ENCODE data around the gene MTRF1. TPM values are rescaled to one million over a fixed set of nuclear protein-coding genes. Genes with fewer than 3 reads are reported as not detected.

MTRF1 gene
- total and polyA plus RNA-seq, 10 donors: 10.6 to 17.8 (median 16.1) TPM

GRCh38 chr13:41232578-41233480 lies 30.5 kb downstream of the MTRF1 start:
- intact Hi-C loops (cut with DNase I; ENCODE audit: low total_unique reads): no loop called here
- 86 to 92% (median 89%) methylated on average over 4 of the region's 4 CpGs for WGBS, 5 donors
- peaks cover 0 to 17% (median 4%) of the 10 kb centered on the region in 6 donors for H3K4me1 ChIP-seq
- no peaks in the 10 kb centered on the region for H3K9me3 ChIP-seq
- no peak overlapping the region for H3K27ac ChIP-seq
- no peak overlapping the region for H3K4me3 ChIP-seq
- TF ChIP-seq POLR2A (IDR thresholded peaks at IDR 0.05) (no peak), CTCF (IDR thresholded peaks at IDR 0.05 in 8 of 11, conservative IDR thresholded peaks at IDR 0.05 in 3 of 11) (no peak), POLR2AphosphoS5 (IDR thresholded peaks at IDR 0.05) (no peak)
- H3K36me3 ChIP-seq: peaks cover 0 to 61% (median 10%) of the 10 kb centered on the region in 6 donors
- H3K27me3 ChIP-seq (replicated peaks in 1 of 7): no peaks in the 10 kb centered on the region
- no peak for DNase-seq

- Histone ChIP-seq H3K27ac (no peak overlapping the region), H3K9me3 (no peaks in the 10 kb centered on the region), H3K27me3 (replicated peaks in 1 of 7) (no peaks in the 10 kb centered on the region), H3K4me1 (peaks cover 0 to 17% (median 4%) of the 10 kb centered on the region in 6 donors), H3K36me3 (peaks cover 0 to 71% (median 11%) of the 10 kb centered on the region in 6 donors), H3K4me3 (no peak overlapping the region)
- DNase-seq: no peak
- intact Hi-C loops (cut with DNase I; ENCODE audit: low total_unique reads): no loop called here
- 67 to 84% (median 80%) methylated on average over 3 of the region's 3 CpGs for WGBS, 5 donors
- TF ChIP-seq POLR2A (IDR thresholded peaks at IDR 0.05): no peak
- TF ChIP-seq CTCF (IDR thresholded peaks at IDR 0.05 in 8 of 11, conservative IDR thresholded peaks at IDR 0.05 in 3 of 11): no peak
- TF ChIP-seq POLR2AphosphoS5 (IDR thresholded peaks at IDR 0.05): no peak
These were observed 31.6 kb downstream of the MTRF1 start for GRCh38 chr13:41231786-41232185.

- Histone ChIP-seq H3K36me3 (peaks cover 0 to 74% (median 13%) of the 10 kb centered on the region in 6 donors), H3K4me3 (no peak overlapping the region), H3K27ac (no peak overlapping the region), H3K9me3 (no peaks in the 10 kb centered on the region), H3K27me3 (replicated peaks in 1 of 7) (no peaks in the 10 kb centered on the region), H3K4me1 (peaks cover 0 to 17% (median 4%) of the 10 kb centered on the region in 6 donors)
- DNase-seq: no peak
- 92 to 96% (median 95%) methylated on average over 2 of the region's 2 CpGs for WGBS, 5 donors
- intact Hi-C loops (cut with DNase I; ENCODE audit: low total_unique reads): no loop called here
- TF ChIP-seq CTCF (IDR thresholded peaks at IDR 0.05 in 8 of 11, conservative IDR thresholded peaks at IDR 0.05 in 3 of 11): no peak
- TF ChIP-seq POLR2AphosphoS5 (IDR thresholded peaks at IDR 0.05): no peak
- no peak for TF ChIP-seq POLR2A (IDR thresholded peaks at IDR 0.05)
These were observed 32.2 kb downstream of the MTRF1 start for GRCh38 chr13:41231025-41231677.

- no peak overlapping the region for H3K4me3 ChIP-seq
- H3K9me3 ChIP-seq: no peaks in the 10 kb centered on the region
- no peak for TF ChIP-seq POLR2AphosphoS5 (IDR thresholded peaks at IDR 0.05)
- TF ChIP-seq POLR2A (IDR thresholded peaks at IDR 0.05): no peak
- no peak for TF ChIP-seq CTCF (IDR thresholded peaks at IDR 0.05 in 8 of 11, conservative IDR thresholded peaks at IDR 0.05 in 3 of 11)
- peaks cover 0 to 69% (median 13%) of the 10 kb centered on the region in 6 donors for H3K36me3 ChIP-seq
- intact Hi-C loops (cut with DNase I; ENCODE audit: low total_unique reads): no loop called here
- H3K4me1 ChIP-seq: peaks cover 0 to 17% (median 4%) of the 10 kb centered on the region in 6 donors
- H3K27ac ChIP-seq: no peak overlapping the region
- DNase-seq: no peak
- H3K27me3 ChIP-seq (replicated peaks in 1 of 7): no peaks in the 10 kb centered on the region
These were observed 34.0 kb downstream of the MTRF1 start for GRCh38 chr13:41229356-41229755.

Measured in spleen (tissue), 11 donors.